Transverse colon (tissue), 4 donors: ENCODE data around the gene NECAP2. TPM values are rescaled to one million over a fixed set of nuclear protein-coding genes. Genes with fewer than 3 reads are reported as not detected.

Experiments used
- DNase-seq: peaks from one replicate; pipeline ENCODE4 v3.0.0-alpha.2; 2019
- H3K27ac ChIP-seq, 4 donors: fragments of 200-600 bp; sonication (generic); 2 replicates each; pipeline ENCODE4 v1.5.1; 2016 to 2018; ENCODE audit warnings: inconsistent platforms in 4 of 4
- H3K27me3 ChIP-seq: fragments of 200-600 bp; sonication (generic); 2 replicates; pipeline ENCODE4 v1.5.1; 2017; ENCODE audit warnings: inconsistent platforms
- H3K36me3 ChIP-seq, 4 donors: fragments of 200-600 bp; sonication (generic); 2 replicates each; pipeline ENCODE4 v1.5.1; 2017 to 2019; ENCODE audit warnings: inconsistent platforms in 4 of 4
- H3K4me1 ChIP-seq, 4 donors: fragments of 200-600 bp; sonication (generic); 2 replicates each; pipeline ENCODE4 v1.5.1; 2017 to 2020; ENCODE audit warnings: inconsistent platforms in 4 of 4
- H3K4me3 ChIP-seq, 4 donors: fragments of 200-600 bp; sonication (generic); 1 replicate in 1 of 4; 2 replicates in 3 of 4; pipeline versions ENCODE4 v1.5.1 to v1.6.1; 2017 to 2019; ENCODE audit warnings: inconsistent platforms in 4 of 4
- H3K9me3 ChIP-seq, 2 donors: fragments of 200-600 bp; sonication (generic); 2 replicates each; pipeline ENCODE4 v1.5.1; 2017 to 2019; ENCODE audit warnings: inconsistent platforms in 2 of 2
- CTCF ChIP-seq, 5 experiments: fragments of 200-600 bp in 3 of 5; fragments of 450-650 bp in 2 of 5; sonication (generic) in 3 of 5; IDR thresholded peaks; 1 replicate in 2 of 5; 2 replicates in 3 of 5; pipeline ENCODE4 v1.5.1; 2016 to 2017; ENCODE audit warnings: antibody characterized with exemption in 5 of 5, inconsistent platforms in 3 of 5, mild to moderate bottlenecking in 2 of 5, moderate library complexity in 1 of 5
- EP300 ChIP-seq: sonication (generic); formaldehyde crosslinking; IDR thresholded peaks from one replicate; pipeline ENCODE4 v1.6.1; 2017; ENCODE audit warnings: antibody characterized with exemption, low read depth
- POLR2A ChIP-seq: fragments of 450-650 bp; IDR thresholded peaks from one replicate; pipeline ENCODE4 v1.6.1; 2016; ENCODE audit warnings: antibody characterized with exemption, mild to moderate bottlenecking, moderate library complexity
- POLR2AphosphoS5 ChIP-seq, 3 donors: sonication (generic); formaldehyde crosslinking; IDR thresholded peaks; one replicate each; pipeline ENCODE4 v1.6.1; 2016; ENCODE audit warnings: antibody characterized with exemption in 3 of 3
- WGBS, 2 donors: methylation state at CpG; one replicate each; pipeline ENCODE4 v1.1.5; 2018; ENCODE audit warnings: low coverage in 1 of 2; 5-methylcytosine and 5-hydroxymethylcytosine counted together
- in situ Hi-C, 4 donors: fragments of 200-750 bp; cut with MboI; loops; one replicate each; pipeline versions ENCODE4 v1.15.0 to v1.15.1; 2017; ENCODE audit warnings: low sequenced_read_pairs in 3 of 4, low pct_ligation_motif_present in 1 of 4, low pct_unique_long_range_greater_than_20kb in 1 of 4
- intact Hi-C: fragments of 100-400 bp; cut with DNase I; formaldehyde crosslinking; loops from one replicate; pipeline ENCODE4 v1.15.1; 2023; ENCODE audit warnings: low total_unique reads
- total RNA-seq, 4 donors: library from RNA; depleted of rRNA; stranded (reverse); fragments of >200 nt; gene quantifications; one replicate each; pipeline ENCODE4 v1.1.0, GENCODE V29; 2016

Gene NECAP2
- total RNA-seq, 4 donors from 2014 or later: 34.4 to 58.2 (median 52.4) TPM

GRCh38 chr1:16420424-16421118, 20.0 kb upstream of the NECAP2 start:
- Histone ChIP-seq H3K27ac (no peak overlapping the region), H3K36me3 (no peaks in the 10 kb centered on the region), H3K9me3 (no peaks in the 10 kb centered on the region), H3K4me3 (no peak overlapping the region), H3K4me1 (no peaks in the 10 kb centered on the region), H3K27me3 (no peaks in the 10 kb centered on the region)
- intact Hi-C loops (no loop called here), in situ Hi-C loops (no loop called here)
- WGBS, 2 donors: 20 to 61% methylated on average over 1 to 9 of the region's 9 CpGs
- peak; percentile 8 for DNase-seq
- no peak for TF ChIP-seq EP300
- TF ChIP-seq POLR2A: no peak
- TF ChIP-seq POLR2AphosphoS5 (IDR thresholded peaks at IDR 0.05): no peak
- no peak for TF ChIP-seq CTCF (IDR thresholded peaks at IDR 0.05)

- Histone ChIP-seq H3K9me3 (no peaks in the 10 kb centered on the region), H3K27me3 (no peaks in the 10 kb centered on the region), H3K36me3 (no peaks in the 10 kb centered on the region), H3K27ac (no peak overlapping the region), H3K4me1 (no peaks in the 10 kb centered on the region), H3K4me3 (no peak overlapping the region)
- in situ Hi-C loops (no loop called here), intact Hi-C loops (no loop called here)
- WGBS, 2 donors: 78% methylated on average over 7 of the region's 7 CpGs; no CpG with 5 or more reads in 1 of the 2 donors
- no peak for DNase-seq
- TF ChIP-seq POLR2A (no peak), CTCF (IDR thresholded peaks at IDR 0.05) (no peak), EP300 (no peak), POLR2AphosphoS5 (IDR thresholded peaks at IDR 0.05) (no peak)
Measured at GRCh38 chr1:16421201-16421600, 19.3 kb upstream of the NECAP2 start.

- H3K4me3 ChIP-seq: no peak overlapping the region
- no peaks in the 10 kb centered on the region for H3K4me1 ChIP-seq
- in situ Hi-C loops (no loop called here), intact Hi-C loops (no loop called here)
- 92 to 100% methylated on average over 1 to 6 of the region's 7 CpGs for WGBS, 2 donors
- H3K27ac ChIP-seq: no peak overlapping the region
- no peaks in the 10 kb centered on the region for H3K9me3 ChIP-seq
- no peaks in the 10 kb centered on the region for H3K36me3 ChIP-seq
- TF ChIP-seq POLR2A: no peak
- no peak for TF ChIP-seq CTCF (IDR thresholded peaks at IDR 0.05)
- TF ChIP-seq POLR2AphosphoS5 (IDR thresholded peaks at IDR 0.05): no peak
- TF ChIP-seq EP300: no peak
- H3K27me3 ChIP-seq: no peaks in the 10 kb centered on the region
- no peak for DNase-seq
Measured at GRCh38 chr1:16422041-16422440, 18.5 kb upstream of the NECAP2 start.

- no peaks in the 10 kb centered on the region for H3K9me3 ChIP-seq
Measured at GRCh38 chr1:16425125-16426025, 15.1 kb upstream of the NECAP2 start.

More at GRCh38 chr1:16425125-16426025, 15.1 kb upstream of the NECAP2 start:
- DNase-seq: no peak
- Histone ChIP-seq H3K36me3 (no peaks in the 10 kb centered on the region), H3K27me3 (no peaks in the 10 kb centered on the region), H3K27ac (no peak overlapping the region), H3K4me1 (no peaks in the 10 kb centered on the region), H3K4me3 (no peak overlapping the region)
- in situ Hi-C loops: no loop called here
- no peak for TF ChIP-seq POLR2A
- no peak for TF ChIP-seq CTCF (IDR thresholded peaks at IDR 0.05)
- TF ChIP-seq POLR2AphosphoS5 (IDR thresholded peaks at IDR 0.05): no peak
- no peak for TF ChIP-seq EP300
- intact Hi-C loops: no loop called here
- WGBS, 2 donors: 89 to 100% methylated on average over 2 to 10 of the region's 10 CpGs
